WERI-Rb-1 (cell line): ENCODE results near the gene ACAD11.

Source experiments
- DNase-seq: peaks from one replicate; pipeline ENCODE4 v3.0.0-alpha.2; 2020
- H3K27ac ChIP-seq: fragments of 250-450 bp; sonication (Bioruptor Pico); 2 replicates; pipeline ENCODE4 v1.5.1; 2020; ENCODE audit warnings: mild to moderate bottlenecking, moderate library complexity
- H3K27me3 ChIP-seq: fragments of 250-450 bp; sonication (Bioruptor Pico); 2 replicates; pipeline ENCODE4 v1.5.1; 2021; ENCODE audit warnings: mild to moderate bottlenecking, low read depth, moderate library complexity; ENCODE audit not compliant: insufficient read depth, severe bottlenecking
- H3K36me3 ChIP-seq: fragments of 250-450 bp; sonication (Bioruptor Pico); 2 replicates; pipeline ENCODE4 v1.5.1; 2020; ENCODE audit warnings: mild to moderate bottlenecking, moderate library complexity
- H3K4me3 ChIP-seq: 2 replicates; pipeline ENCODE4 v1.5.1; 2011; ENCODE audit warnings: low read depth, mild to moderate bottlenecking, control low read depth, low read length
- H3K9me3 ChIP-seq: fragments of 250-450 bp; sonication (Bioruptor Pico); 2 replicates; pipeline ENCODE4 v1.5.1; 2021; ENCODE audit warnings: mild to moderate bottlenecking, moderate library complexity; ENCODE audit not compliant: severe bottlenecking
- CTCF ChIP-seq: IDR thresholded peaks from 2 replicates; pipeline ENCODE4 v1.5.1; 2011; ENCODE audit warnings: low read depth, mild to moderate bottlenecking, control low read depth, inconsistent platforms, low read length

The ACAD11 gene

GRCh38 chr3:132638706-132639105 lies 20.9 kb downstream of the ACAD11 start:
- Histone ChIP-seq H3K27me3 (no peaks in the 10 kb centered on the region), H3K27ac (no peak overlapping the region), H3K36me3 (peaks cover 3% of the 10 kb centered on the region; the same call in 1 of the 2 replicates), H3K4me3 (no peak overlapping the region), H3K9me3 (no peaks in the 10 kb centered on the region)
- no peak for TF ChIP-seq CTCF
- DNase-seq, result no peak

- no peak for TF ChIP-seq CTCF
- no peaks in the 10 kb centered on the region for H3K9me3 ChIP-seq
- no peak overlapping the region for H3K4me3 ChIP-seq
- no peaks in the 10 kb centered on the region for H3K27me3 ChIP-seq
- DNase-seq, result no peak
- H3K36me3 ChIP-seq, result peaks cover 3% of the 10 kb centered on the region; the same call in 1 of the 2 replicates
- H3K27ac ChIP-seq, result no peak overlapping the region
Measured at GRCh38 chr3:132637590-132637989, 22.0 kb downstream of the ACAD11 start.

- no peak for TF ChIP-seq CTCF
- H3K4me3 ChIP-seq, result no peak overlapping the region
- no peaks in the 10 kb centered on the region for H3K9me3 ChIP-seq
- peaks cover 3% of the 10 kb centered on the region; the same call in 1 of the 2 replicates for H3K36me3 ChIP-seq
- H3K27ac ChIP-seq, result no peak overlapping the region
- H3K27me3 ChIP-seq, result no peaks in the 10 kb centered on the region
- no peak for DNase-seq
Measured at GRCh38 chr3:132635052-132635451, 24.6 kb downstream of the ACAD11 start.

GRCh38 chr3:132630612-132631011 lies 29.0 kb downstream of the ACAD11 start:
- no peak for DNase-seq
- H3K27ac ChIP-seq, result no peak overlapping the region
- H3K9me3 ChIP-seq, result no peaks in the 10 kb centered on the region
- TF ChIP-seq CTCF, result no peak
- no peaks in the 10 kb centered on the region for H3K27me3 ChIP-seq
- H3K4me3 ChIP-seq, result no peak overlapping the region
- H3K36me3 ChIP-seq, result peaks cover 2% of the 10 kb centered on the region; the same call in 1 of the 2 replicates

- Histone ChIP-seq H3K36me3 (peaks cover 2% of the 10 kb centered on the region; the same call in 1 of the 2 replicates), H3K27ac (no peak overlapping the region), H3K9me3 (no peaks in the 10 kb centered on the region), H3K27me3 (no peaks in the 10 kb centered on the region), H3K4me3 (no peak overlapping the region)
- DNase-seq, result no peak
- TF ChIP-seq CTCF, result no peak
Measured at GRCh38 chr3:132629928-132630327, 29.7 kb downstream of the ACAD11 start.

- no peak for DNase-seq
- Histone ChIP-seq H3K9me3 (no peaks in the 10 kb centered on the region), H3K27ac (no peak overlapping the region), H3K36me3 (peaks cover 2% of the 10 kb centered on the region; the same call in 1 of the 2 replicates), H3K27me3 (no peaks in the 10 kb centered on the region), H3K4me3 (no peak overlapping the region)
- TF ChIP-seq CTCF, result no peak
Measured at GRCh38 chr3:132628157-132628556, 31.5 kb downstream of the ACAD11 start.
